GM12878 (cell line): ENCODE results near the gene FRMD3. TPM values are rescaled to one million over a fixed set of nuclear protein-coding genes. Genes with fewer than 3 reads are reported as not detected.

ENCODE experiments used
- ATAC-seq: fragments of 200-7000 bp; cut with Tn5 transposase; 3 replicates; pipeline ENCODE4 v1.9.1; 2020; ENCODE audit warnings: mild to moderate bottlenecking, moderate library complexity
- BruUV-seq: library from RNA; stranded (reverse); fragments of 400-500 nt; replicated peaks from 2 replicates; lab custom pipeline; 2021; lab: Mats Ljungman, UMichigan
- CTCF ChIA-PET: fragments of 300-600 bp; sonication (Branson Sonifier 250); formaldehyde crosslinking; extraction: SDS; loops from one replicate; lab custom pipeline; 2021; ENCODE audit warnings: inconsistent platforms; lab: Yijun Ruan, JAX
- POLR2A ChIA-PET: fragments of 350-600 bp; formaldehyde crosslinking; extraction: SDS; loops from one replicate; lab custom pipeline; 2021; ENCODE audit warnings: inconsistent platforms; lab: Charles Lee
- RAD21 ChIA-PET: fragments of 300-600 bp; sonication (Branson Sonifier 250); formaldehyde crosslinking; loops from one replicate; lab custom pipeline; 2023; ENCODE audit warnings: antibody characterized with exemption; ENCODE audit not compliant: unreplicated experiment; lab: Charles Lee
- SMC1A ChIA-PET: fragments of 300-600 bp; sonication (Branson Sonifier 250); formaldehyde crosslinking; loops from one replicate; lab custom pipeline; 2023; ENCODE audit not compliant: unreplicated experiment, uncharacterized antibody; lab: Charles Lee
- DNase-seq: peaks from one replicate; pipeline ENCODE4 v3.0.0-alpha.2; 2011; ENCODE audit warnings: low read depth, low spot score
- FAIRE-seq: peaks from 3 replicates; lab custom pipeline; 2011; peaks lifted over from hg19 to GRCh38; lab: Jason Lieb, UNC
- H2AFZ ChIP-seq: 2 replicates; pipeline ENCODE4 v1.6.0; 2011; ENCODE audit warnings: low read depth, low read length, control low read depth; ENCODE audit not compliant: control insufficient read depth
- H3K27ac ChIP-seq: 2 replicates; pipeline ENCODE4 v1.5.1; 2011; ENCODE audit warnings: control low read depth; ENCODE audit not compliant: control insufficient read depth, insufficient read depth
- H3K27me3 ChIP-seq, 2 experiments: replicated peaks in 1 of 2; 2 replicates each; pipeline versions ENCODE4 v1.6.0 to v1.6.1; 2011; ENCODE audit warnings: low read length in 1 of 2; ENCODE audit not compliant: control insufficient read depth in 2 of 2, insufficient read depth in 2 of 2
- H3K36me3 ChIP-seq, 2 experiments: 2 replicates each; pipeline ENCODE4 v1.5.1; 2011; ENCODE audit warnings: low read length in 1 of 2; ENCODE audit not compliant: control insufficient read depth in 2 of 2, insufficient read depth in 2 of 2
- H3K4me1 ChIP-seq: 2 replicates; pipeline ENCODE4 v1.6.1; 2011; ENCODE audit warnings: mild to moderate bottlenecking, low read length, moderate library complexity, mixed read lengths; ENCODE audit not compliant: control insufficient read depth, insufficient read depth
- H3K4me2 ChIP-seq: 2 replicates; pipeline ENCODE4 v1.6.0; 2011; ENCODE audit warnings: control low read depth; ENCODE audit not compliant: control insufficient read depth, insufficient read depth
- H3K4me3 ChIP-seq: fragments of 200-600 bp; sonication (generic); 2 replicates; pipeline ENCODE4 v1.5.1; 2016
- H3K79me2 ChIP-seq: 2 replicates; pipeline ENCODE4 v1.6.0; 2011; ENCODE audit warnings: low read length; ENCODE audit not compliant: control insufficient read depth, insufficient read depth
- H3K9ac ChIP-seq: 2 replicates; pipeline ENCODE4 v1.8.0; 2011; ENCODE audit warnings: low read length, control low read depth, mixed read lengths; ENCODE audit not compliant: control insufficient read depth, insufficient read depth
- H3K9me3 ChIP-seq: replicated peaks from 3 replicates; pipeline ENCODE4 v1.5.1; 2011; ENCODE audit warnings: mild to moderate bottlenecking, low read length; ENCODE audit not compliant: control insufficient read depth, insufficient read depth
- H4K20me1 ChIP-seq: 2 replicates; pipeline ENCODE4 v1.6.0; 2011; ENCODE audit not compliant: control insufficient read depth, insufficient read depth
- ATF2 ChIP-seq: IDR thresholded peaks from 2 replicates; pipeline ENCODE4 v1.6.1; 2012; ENCODE audit warnings: low read length, inconsistent platforms
- BHLHE40 ChIP-seq, 2 experiments: fragments of 450-650 bp in 1 of 2; IDR thresholded peaks; 2 replicates each; pipeline ENCODE4 v1.6.1; 2011 to 2017; ENCODE audit warnings: low read depth in 2 of 2, borderline replicate concordance in 1 of 2, improper control_type of control experiment in 1 of 2, low read length in 1 of 2, mild to moderate bottlenecking in 1 of 2
- BRCA1 ChIP-seq: IDR thresholded peaks from 2 replicates; pipeline ENCODE4 v1.6.1; 2011; ENCODE audit warnings: low read depth, low read length, improper control_type of control experiment
- CHD4 ChIP-seq: fragments of 200-600 bp; sonication (generic); IDR thresholded peaks from 2 replicates; pipeline ENCODE4 v1.6.1; 2016; ENCODE audit warnings: mild to moderate bottlenecking
- CUX1 ChIP-seq: IDR thresholded peaks from 2 replicates; pipeline ENCODE4 v1.6.1; 2012; ENCODE audit warnings: improper control_type of control experiment, low read depth, low read length; ENCODE audit not compliant: insufficient replicate concordance
- EGR1 ChIP-seq, 2 experiments: IDR thresholded peaks; 1 replicate in 1 of 2; 2 replicates in 1 of 2; pipeline ENCODE4 v1.6.1; 2011 to 2012; ENCODE audit warnings: low read depth in 2 of 2, low read length in 2 of 2, borderline replicate concordance in 1 of 2, mild to moderate bottlenecking in 1 of 2, moderate library complexity in 1 of 2
- EP300 ChIP-seq, 2 experiments: fragments of 150-350 bp in 1 of 2; IDR thresholded peaks; 2 replicates each; pipeline ENCODE4 v1.6.1; 2011 to 2012; ENCODE audit warnings: low read depth in 2 of 2, low read length in 2 of 2, borderline replicate concordance in 1 of 2, improper control_type of control experiment in 1 of 2, inconsistent platforms in 1 of 2; ENCODE audit not compliant: control insufficient read depth in 1 of 2
- JUND ChIP-seq: IDR thresholded peaks from 2 replicates; pipeline ENCODE4 v1.6.1; 2012; ENCODE audit warnings: low read depth, mild to moderate bottlenecking, low read length, improper control_type of control experiment, moderate library complexity
- KDM1A ChIP-seq: fragments of 200-600 bp; sonication (generic); IDR thresholded peaks from 2 replicates; pipeline ENCODE4 v1.6.1; 2016; ENCODE audit warnings: borderline replicate concordance
- NFYA ChIP-seq: IDR thresholded peaks from 2 replicates; pipeline ENCODE4 v1.6.1; 2011; ENCODE audit warnings: low read depth, mild to moderate bottlenecking, low read length, improper control_type of control experiment, borderline replicate concordance
- NR2C1 ChIP-seq: fragments of 450-650 bp; IDR thresholded peaks from 2 replicates; pipeline ENCODE4 v1.6.1; 2017; ENCODE audit warnings: antibody characterized with exemption, mild to moderate bottlenecking, moderate library complexity
- PBX3 ChIP-seq: IDR thresholded peaks from 2 replicates; pipeline ENCODE4 v1.6.1; 2011; ENCODE audit warnings: mild to moderate bottlenecking, low read depth, low read length, moderate library complexity; ENCODE audit not compliant: insufficient replicate concordance
- TAF1 ChIP-seq: IDR thresholded peaks from 2 replicates; pipeline ENCODE4 v1.6.1; 2011; ENCODE audit warnings: mild to moderate bottlenecking, low read depth, low read length, borderline replicate concordance
- TCF3 ChIP-seq: IDR thresholded peaks from 2 replicates; pipeline ENCODE4 v1.6.1; 2012; ENCODE audit warnings: low read depth, mild to moderate bottlenecking, low read length, borderline replicate concordance; ENCODE audit not compliant: insufficient read depth
- WGBS: methylation state at CpG from one replicate; pipeline ENCODE4 v1.1.6; 2016; ENCODE audit warnings: low lambda C conversion rate; ENCODE audit not compliant: insufficient replicate concordance, insufficient coverage; ENCODE audit errors: missing lambda C conversion rate; 5-methylcytosine and 5-hydroxymethylcytosine counted together
- in situ Hi-C: fragments of 300-500 bp; cut with MboI; formaldehyde crosslinking; loops from 9 replicates; pipeline ENCODE4 v1.14.3; 2018; ENCODE audit warnings: mixed read lengths
- intact Hi-C: fragments of 100-400 bp; cut with micrococcal nuclease; formaldehyde crosslinking; loops from one replicate; pipeline ENCODE4 v1.14.2; 2022; ENCODE audit not compliant: unreplicated experiment
- polyA plus RNA-seq, 11 experiments: library from polyadenylated mRNA; depleted of rRNA in 4 of 11; unstranded in 6 of 11; stranded (reverse) in 5 of 11; fragments of >200 nt; fragmentation: Nextera tagmentation in 4 of 11; fragmentation: Illumina TruSeq in 1 of 11; extraction: Ambion mirVana in 4 of 11; extraction: Trizol in 1 of 11; gene quantifications; 1 replicate in 1 of 11; 2 replicates in 10 of 11; pipeline versions ENCODE4 v1.2.1 to v1.2.3, GENCODE V29; 2011 to 2016; ENCODE audit warnings: inconsistent platforms in 2 of 11, missing spikeins in 2 of 11, low read depth in 1 of 11
- total RNA-seq, 4 experiments: library from RNA; depleted of rRNA in 3 of 4; stranded (reverse); fragments of >200 nt in 3 of 4; fragmentation: Illumina TruSeq in 1 of 4; extraction: Trizol in 1 of 4; gene quantifications; 2 replicates each; pipeline versions ENCODE4 v1.2.1 to v1.2.3, GENCODE V29; 2013 to 2021

FRMD3 gene
- total and polyA plus RNA-seq, 10 of the 15 experiments (the other 5 are each of a cell fraction or from before 2014, with no cell fraction given): 0.04 to 0.68 (median 0.21) TPM; not detected in 1

GRCh38 chr9:83535736-83536135 lies 2.5 kb downstream of the FRMD3 start:
- intact Hi-C loops: no loop called here
- H3K9me3 ChIP-seq: no peaks in the 10 kb centered on the region
- H3K79me2 ChIP-seq: no peaks in the 10 kb centered on the region
- SMC1A ChIA-PET: interaction anchor here (0.7 to 1.5 kb wide), 3 partner anchors 8 to 45 kb away, joined by 3 to 4 read pairs (median 3); no protein-coding TSS in a partner anchor
- no peaks in the 10 kb centered on the region for H4K20me1 ChIP-seq
- in situ Hi-C loops: no loop called here
- ATAC-seq (no peak), FAIRE-seq (no peak), DNase-seq (no peak)
- RAD21 ChIA-PET: no interaction called here
- no peak overlapping the region for H3K27ac ChIP-seq
- no peak overlapping the region for H3K9ac ChIP-seq
- H2AFZ ChIP-seq: no peak overlapping the region
- POLR2A ChIA-PET: no interaction called here
- no peaks in the 10 kb centered on the region for H3K36me3 ChIP-seq
- H3K4me1 ChIP-seq: no peaks in the 10 kb centered on the region
- CTCF ChIA-PET: interaction anchor here (0.8 to 1.8 kb wide), 3 partner anchors 9 to 202 kb away, joined by 4 to 12 read pairs (median 8); no protein-coding TSS in a partner anchor
- H3K4me2 ChIP-seq: no peak overlapping the region
- WGBS: 9% methylated on average over 3 of the region's 3 CpGs
- H3K27me3 ChIP-seq: peaks cover 0 to 5% of the 10 kb centered on the region in 2 experiments; a peak in 3 of 4 replicates
- BruUV-seq: no TSS peak
- H3K4me3 ChIP-seq: no peak overlapping the region
- TF ChIP-seq CUX1 (no peak), EP300 (IDR thresholded peaks at IDR 0.05; ENCODE audit: borderline replicate concordance in 1 of 2, control insufficient read depth in 1 of 2, low read depth in 2 of 2, low read length in 2 of 2) (no peak), TAF1 (no peak), PBX3 (no peak), TCF3 (no peak), CHD4 (no peak), JUND (no peak), KDM1A (no peak), NR2C1 (no peak), NFYA (no peak), BRCA1 (no peak), EGR1 (IDR thresholded peaks at IDR 0.05; ENCODE audit: borderline replicate concordance in 1 of 2, low read depth in 2 of 2, low read length in 2 of 2) (no peak), BHLHE40 (IDR thresholded peaks at IDR 0.05; ENCODE audit: borderline replicate concordance in 1 of 2, low read depth in 2 of 2, low read length in 1 of 2) (no peak), ATF2 (no peak)
